GM12872 (cell line): ENCODE data around the gene CLEC16A.

Source experiments
- CTCF ChIP-seq: IDR thresholded peaks from 3 replicates; pipeline ENCODE4 v1.5.1; 2011; ENCODE audit warnings: low read depth, mild to moderate bottlenecking, low read length, moderate library complexity; ENCODE audit not compliant: insufficient read depth

CLEC16A gene

DNA sequence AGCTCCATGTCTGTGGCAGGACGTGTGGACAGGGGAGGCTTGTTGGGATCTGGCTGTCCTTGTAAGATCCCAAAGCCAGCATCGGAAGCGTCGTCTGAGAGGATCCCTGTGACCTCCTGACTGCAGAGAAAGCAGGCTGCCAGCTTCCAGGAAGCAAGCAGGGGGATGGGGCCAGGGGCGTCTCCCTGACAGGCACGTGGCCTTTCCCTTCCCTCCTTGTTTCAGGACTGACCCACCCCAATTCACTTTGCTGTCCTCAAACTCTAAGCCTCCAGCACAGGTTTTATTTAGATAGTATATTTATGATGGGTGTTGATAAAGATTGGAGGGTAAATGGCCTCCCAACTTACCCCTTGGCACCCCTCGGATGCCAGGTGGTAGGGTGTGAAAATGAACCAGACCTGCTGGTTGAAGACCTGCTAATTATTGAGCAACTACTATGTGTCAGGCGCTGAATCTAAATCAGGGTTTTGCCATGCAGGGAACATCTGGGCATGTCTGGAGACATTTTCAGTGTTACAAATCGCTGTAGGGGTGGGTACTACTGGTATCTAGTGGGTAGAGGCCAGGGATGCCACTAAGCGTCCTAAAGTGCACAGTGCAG is 287.1 kb downstream of the CLEC16A start:
- no peak for TF ChIP-seq CTCF
